DMS 273 (cell line): ENCODE results near the gene CEP68.
"Not testable (repeated sequence)": the region's sequence is repeated elsewhere in the genome, so short reads cannot be mapped to it uniquely, and the experiment has no call there.

Source experiments
- DNase-seq: peaks from one replicate; lab custom pipeline; 2025; ENCODE audit not compliant: unreplicated experiment; lab: John Stamatoyannopoulos, UW

Gene CEP68

DNA sequence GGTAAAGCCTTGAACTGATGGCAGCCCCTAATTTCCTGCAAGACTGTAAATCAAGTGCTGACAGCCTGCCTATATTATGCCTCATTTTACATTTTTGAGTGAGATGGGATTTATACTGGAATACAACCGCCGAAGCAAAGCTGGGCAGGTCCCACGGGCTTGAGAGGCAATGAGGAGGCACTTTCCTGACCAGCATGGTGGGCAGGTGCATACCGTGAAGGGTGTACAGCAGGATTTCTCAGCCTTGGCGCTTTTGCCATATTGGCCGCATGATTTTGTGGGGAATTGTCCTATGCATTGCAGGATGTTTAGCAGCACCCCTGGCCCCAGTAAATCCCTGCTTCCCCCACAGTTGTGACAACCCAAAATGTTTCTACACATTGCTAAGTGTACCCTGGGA is 22.8 kb downstream of the CEP68 start:
- DNase-seq: no peak

DNA sequence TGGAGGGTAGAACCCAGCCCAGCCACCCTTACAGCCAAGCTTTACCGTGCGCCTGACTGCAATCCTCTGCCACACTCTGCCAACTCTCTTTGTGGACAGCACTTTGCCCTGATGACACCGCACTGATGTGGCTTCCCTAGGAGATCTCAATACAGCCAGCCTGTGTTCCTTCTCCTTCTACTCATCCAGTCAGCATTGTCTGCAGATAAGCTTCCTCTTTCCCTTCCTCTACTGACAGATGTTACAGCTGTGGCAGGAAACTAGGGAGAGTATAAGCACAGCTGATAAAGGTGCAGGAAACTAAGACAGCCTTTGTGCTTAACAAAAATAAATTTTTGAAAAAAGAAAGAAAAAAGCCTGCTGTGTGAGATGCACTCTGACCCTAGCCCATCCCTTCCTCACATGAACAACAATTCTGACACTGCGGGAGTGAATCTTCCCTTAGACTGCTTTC is 25.0 kb downstream of the CEP68 start:
- no peak for DNase-seq

- no peak for DNase-seq
These were observed 28.9 kb downstream of the CEP68 start for GRCh38 chr2:65085148-65085547.

DNA sequence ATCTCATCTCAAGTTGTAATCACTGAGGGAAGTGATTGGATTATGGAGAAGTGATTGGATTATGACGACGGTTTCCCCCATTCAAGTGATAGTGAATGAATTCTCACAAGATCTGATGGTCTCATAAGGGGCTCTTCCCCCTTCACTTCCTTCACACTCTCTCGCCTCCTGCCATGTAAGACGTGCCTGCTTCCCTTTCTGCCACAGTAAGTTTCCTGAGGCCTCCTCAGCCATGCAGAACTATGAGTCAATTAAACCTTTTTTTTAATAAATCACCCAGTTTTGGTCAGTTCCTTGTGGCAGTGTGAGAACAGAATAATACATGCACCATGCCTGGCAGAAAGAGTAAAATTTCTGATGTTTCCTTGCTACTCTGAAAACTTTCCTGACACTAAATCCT is 36.6 kb downstream of the CEP68 start:
- no peak for DNase-seq

- DNase-seq: no peak
These were observed 37.0 kb downstream of the CEP68 start for GRCh38 chr2:65093211-65093610.

- DNase-seq: no peak
These were observed 40.7 kb downstream of the CEP68 start for GRCh38 chr2:65096948-65097347.

DNA sequence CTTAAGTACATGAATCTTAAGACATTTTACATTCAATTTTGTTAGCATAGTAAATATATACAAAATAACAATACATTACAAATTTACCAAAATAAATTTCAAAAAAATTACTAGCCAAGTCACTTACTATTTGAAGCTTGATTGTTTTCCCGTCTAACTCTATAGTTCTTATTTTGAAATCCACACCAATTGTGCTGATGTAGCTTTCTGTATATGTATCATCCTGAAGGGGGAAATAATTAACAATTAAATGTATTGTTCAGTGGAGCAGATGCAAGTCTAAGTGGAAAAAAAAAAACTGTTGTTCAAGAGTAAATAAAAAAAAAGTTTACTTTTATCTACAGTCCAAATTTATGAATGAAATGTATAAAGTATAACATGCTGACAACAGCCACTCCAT is 41.6 kb downstream of the CEP68 start:
- DNase-seq: no peak

DNA sequence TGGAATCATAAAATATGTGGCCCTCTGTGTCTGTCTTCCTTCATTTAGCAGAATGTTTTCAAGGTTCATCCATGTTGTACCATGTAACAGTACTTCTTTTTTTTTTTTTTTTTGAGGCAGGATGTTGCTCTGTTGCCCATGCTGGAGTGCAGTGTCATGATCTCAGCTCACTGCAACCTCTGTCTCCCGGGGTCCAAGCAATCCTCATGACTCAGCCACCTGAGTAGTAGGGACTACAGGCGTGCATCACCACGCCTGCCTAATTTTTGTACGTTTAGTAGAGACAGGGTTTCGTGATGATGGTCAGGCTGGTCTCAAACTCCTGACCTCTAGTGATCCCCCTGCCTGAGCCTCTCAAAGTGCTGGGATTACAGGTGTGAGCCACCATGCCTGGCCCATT is 42.5 kb downstream of the CEP68 start:
- DNase-seq: no peak

DNA sequence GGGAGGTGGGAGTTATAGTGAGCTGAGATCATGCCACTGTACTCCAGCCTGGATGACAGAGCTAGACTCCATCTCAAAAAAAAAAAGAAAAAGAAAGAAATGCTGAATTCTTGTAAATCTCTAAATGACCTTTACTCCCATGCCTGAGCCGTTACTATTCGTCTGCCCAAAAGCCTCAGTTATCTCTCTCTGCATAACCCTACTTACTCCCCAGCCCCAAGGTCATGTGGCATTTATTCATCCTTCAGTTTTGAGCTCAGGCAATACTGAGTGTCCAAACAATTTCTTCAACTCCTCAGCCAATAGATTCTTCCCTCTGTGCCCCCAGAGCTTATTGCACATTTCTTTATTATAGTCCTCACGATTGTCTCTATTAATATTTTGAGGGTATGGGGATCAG is 44.9 kb downstream of the CEP68 start:
- no peak for DNase-seq

DNA sequence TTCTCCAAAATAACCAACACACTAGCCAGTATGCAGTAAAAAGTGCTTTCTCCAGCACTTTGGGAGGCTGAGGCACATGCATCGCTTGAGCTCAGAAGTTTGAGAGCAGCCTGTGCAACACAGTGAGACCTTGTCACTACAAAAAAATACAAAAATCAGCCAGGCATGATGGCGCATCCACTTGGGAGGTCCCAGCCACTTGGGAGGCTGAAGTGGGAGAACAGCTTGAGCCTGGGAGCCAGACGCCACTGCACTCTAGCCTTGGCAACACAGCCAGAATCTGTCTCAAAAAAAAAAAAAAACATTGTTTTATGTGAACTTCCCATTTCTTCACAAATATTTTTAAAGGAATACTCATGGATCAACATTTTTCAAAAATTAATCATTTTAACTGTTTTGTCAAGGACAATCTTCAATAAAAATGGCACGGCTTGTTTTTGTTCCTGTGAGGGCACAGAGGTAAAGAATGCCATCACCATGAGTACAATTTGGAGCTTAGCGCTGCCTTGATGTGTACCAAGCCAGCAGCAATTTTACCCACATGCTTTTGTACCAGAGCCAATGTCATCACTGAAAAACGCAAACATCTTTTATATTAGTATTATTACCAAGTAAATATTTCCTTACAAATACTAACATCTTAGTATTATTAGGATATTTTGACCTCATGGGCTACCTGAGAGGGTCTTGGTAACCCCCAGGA is 46.9 kb downstream of the CEP68 start:
- DNase-seq: no peak

GRCh38 chr2:65107530-65107929 is 51.3 kb downstream of the CEP68 start:
- no peak for DNase-seq

DNA sequence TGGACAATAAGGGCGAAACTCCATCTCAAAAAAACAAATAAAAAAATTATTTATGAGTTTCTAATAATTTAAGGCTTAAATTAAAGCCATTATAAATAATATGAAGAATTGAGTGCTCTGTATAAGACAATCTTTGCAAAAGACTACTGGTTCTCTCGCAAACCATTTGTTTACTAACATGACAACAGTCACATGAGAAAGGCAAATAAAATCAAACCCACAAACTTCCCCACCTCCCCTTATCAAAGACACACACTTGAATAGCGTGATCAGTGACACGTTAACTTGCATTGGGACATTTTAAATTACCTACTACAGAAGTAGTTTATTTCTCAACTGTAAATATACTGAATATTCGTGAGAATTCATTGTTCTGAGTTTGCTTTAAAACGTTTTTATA is 52.6 kb downstream of the CEP68 start:
- no peak for DNase-seq

DNA sequence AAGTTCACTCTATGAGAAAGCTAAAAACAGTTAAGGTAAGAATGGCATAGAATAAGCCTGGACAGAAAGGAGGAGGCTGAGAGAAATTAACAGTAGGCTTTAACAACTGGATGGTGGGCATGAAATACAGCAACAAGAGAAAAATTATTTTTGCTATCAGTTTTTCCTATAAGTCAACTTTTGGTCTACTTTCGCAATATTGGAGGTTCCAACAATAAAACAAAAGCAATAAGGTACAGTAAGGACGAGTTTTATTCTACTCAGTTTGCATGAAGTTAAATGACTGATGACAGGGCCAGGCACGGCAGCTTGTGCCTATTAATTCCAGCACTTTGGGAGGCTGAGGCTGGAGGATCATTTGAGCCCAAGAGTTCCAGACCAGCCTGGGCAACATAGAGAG is 56.4 kb downstream of the CEP68 start:
- DNase-seq: no peak

GRCh38 chr2:65113229-65113628 is 57.0 kb downstream of the CEP68 start:
- DNase-seq: no peak

DNA sequence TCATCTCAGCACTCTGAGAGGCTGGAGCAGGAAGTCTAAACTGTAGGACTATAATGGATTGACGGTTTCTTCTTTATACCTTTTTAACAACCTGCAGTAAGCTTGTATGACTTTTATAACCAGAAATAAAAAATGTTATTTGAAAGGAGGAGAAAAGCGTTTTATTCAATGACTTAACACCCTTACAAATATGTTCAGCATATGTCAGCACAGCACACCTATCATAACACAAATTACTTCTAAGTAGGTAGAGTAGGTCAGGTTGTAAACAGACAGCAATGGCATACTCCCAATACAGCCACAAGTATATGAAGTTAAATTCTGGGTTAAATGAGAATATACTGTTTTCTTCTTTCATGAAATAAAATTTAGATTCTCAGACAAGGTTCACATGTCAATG is 57.6 kb downstream of the CEP68 start:
- DNase-seq: no peak

DNA sequence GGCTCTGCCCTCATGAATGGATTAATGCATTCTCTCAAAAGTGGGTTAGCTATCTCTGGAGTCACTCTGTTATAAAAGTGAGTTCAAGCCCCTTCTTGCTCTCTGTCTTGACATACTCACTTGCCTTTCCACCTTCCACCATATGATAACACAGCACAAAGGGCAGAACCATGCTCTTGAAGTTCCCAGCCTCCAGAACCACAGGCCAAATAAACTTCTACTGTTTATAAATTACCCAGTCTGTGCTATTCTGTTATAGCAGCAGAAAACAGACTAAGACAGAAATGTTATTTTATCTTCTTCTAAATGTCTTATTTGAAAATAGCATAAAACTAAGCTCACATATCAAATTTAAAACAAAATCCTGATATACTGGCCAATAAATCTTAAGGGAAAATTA is 58.7 kb downstream of the CEP68 start:
- DNase-seq: no peak

DNA sequence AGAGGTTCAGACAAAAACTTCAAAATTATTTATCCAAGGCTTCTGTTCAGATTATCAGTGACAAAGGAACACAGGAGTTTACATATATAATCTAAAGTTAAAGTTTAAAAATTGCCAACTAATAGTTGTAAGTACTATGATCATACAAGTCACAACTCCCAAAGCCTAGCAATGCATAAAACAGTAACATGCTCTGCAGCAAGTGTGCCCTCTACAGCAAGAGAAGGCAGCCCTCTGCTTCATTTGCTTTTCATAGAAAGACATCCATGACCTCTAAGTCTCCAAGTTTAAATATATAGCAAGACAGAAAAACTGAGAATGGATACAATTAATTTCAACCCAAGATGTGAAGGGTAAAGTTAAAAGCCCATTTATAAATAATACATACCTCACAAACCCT is 60.4 kb downstream of the CEP68 start:
- DNase-seq: no peak

- no peak for DNase-seq
These were observed 64.9 kb downstream of the CEP68 start for GRCh38 chr2:65120990-65121693.

DNA sequence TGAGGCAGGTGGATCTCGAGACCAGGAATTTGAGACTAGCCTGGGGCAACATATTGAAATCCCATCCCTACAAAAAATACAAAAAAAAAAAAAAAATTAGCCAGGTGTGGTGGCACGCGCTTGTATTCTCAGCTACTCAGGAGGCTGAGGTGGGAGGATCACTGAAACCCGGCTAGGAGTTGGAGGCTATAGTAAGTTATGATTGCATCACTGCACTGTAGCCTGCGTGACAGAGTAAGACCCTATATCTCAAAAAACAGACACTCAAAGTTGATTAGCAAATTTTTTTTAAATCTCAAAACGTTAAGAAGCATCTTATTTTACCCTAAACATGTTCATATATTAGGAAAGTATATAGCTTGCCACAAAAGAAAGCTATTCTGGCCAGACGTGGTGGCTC is 66.1 kb downstream of the CEP68 start:
- DNase-seq: no peak

- DNase-seq: not testable (repeated sequence)
These were observed 69.2 kb downstream of the CEP68 start for GRCh38 chr2:65125457-65125856.

DNA sequence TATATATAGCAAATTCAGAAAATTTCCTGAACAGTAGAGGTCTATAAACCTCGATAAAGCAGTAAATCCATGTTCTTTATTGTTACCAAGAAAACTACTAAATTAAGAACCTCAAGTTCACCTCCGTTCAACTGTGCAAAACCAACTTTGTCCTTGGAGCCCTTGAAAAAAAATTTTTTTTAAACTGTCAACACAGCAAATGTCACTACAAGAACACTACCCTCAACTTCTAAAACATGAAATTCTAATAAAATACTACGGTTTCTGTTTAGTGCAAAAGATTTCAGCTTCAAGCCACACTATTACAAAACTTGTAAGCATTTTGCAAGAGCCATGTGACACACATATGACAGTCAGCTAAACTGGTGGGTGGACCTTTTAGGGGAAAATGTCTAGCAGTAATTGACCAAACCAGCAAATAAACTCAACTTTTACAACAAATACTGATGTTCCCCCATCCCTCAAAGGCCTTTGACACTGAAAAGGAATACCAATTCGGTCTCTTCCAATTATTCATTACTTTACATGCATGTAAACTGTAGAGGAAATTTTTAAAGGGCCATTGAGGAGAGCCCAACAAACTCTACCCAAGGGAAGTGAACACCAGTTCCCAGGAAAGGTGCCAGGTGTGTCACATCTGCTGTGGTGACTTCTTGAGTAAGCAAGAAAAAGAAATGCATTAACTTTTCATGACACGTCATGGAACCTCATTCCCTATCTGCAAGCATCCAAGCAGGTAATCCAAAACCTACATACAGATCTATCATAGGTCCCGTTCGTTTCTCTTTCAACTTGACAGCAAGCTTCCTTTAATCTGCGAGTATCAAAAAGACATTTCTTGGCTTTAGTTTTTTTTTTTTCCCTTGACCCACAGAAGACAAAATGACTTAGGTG is 72.3 kb downstream of the CEP68 start:
- DNase-seq: peak; percentile 32
